NCI-H524 (cell line): ENCODE measurements around the gene DHRS2.

Experiments used
- DNase-seq, 2 experiments: peaks; one replicate each; lab custom pipeline; 2025; lab: John Stamatoyannopoulos, UW

Gene DHRS2

DNA sequence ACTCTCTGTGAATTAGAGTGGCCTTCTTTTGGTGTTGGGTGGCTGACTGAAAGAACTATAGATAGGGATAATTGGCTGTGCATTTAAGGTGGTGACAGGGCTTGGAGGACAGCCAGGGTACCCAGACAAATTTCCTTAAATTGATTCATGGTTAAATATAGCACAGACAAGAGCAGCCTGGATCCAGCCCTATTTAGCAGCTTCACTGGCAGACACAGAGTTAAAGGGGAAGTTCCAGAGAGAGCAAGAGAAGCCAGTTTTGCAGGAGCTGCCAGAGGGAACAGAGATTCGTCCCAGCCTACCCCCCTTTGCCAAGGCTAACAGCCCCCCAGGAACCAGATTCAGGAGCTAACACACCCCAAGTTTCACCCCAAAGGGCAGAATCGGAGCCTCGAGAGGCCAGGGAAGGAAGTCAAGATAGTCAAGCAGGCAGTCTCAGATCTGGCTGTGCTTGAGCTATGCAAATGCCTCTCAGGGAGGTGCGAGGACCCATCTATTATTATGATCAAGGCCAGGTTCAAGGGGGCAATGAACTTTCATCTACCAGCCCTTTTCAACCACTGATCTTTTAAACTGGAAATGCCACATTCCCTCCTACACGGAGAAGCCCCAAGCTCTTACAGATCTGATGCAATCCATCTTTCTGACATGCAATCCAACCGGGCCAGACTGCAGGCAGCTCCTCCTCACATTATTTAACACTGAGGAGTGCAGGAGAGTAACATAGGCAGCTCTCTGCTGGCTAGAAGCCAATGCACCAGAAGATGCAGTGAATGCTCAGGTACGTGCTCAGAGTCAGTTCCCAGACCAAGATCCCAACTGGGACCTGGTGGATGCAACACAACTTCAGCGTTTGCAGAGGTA lies 58.2 kb downstream of the DHRS2 start:
- peak; percentile 21 to 75 for DNase-seq
